PC-3 (cell line): ENCODE data around the gene HOXD10. TPM values are rescaled to one million over a fixed set of nuclear protein-coding genes. Genes with fewer than 3 reads are reported as not detected.

Experiments used
- ATAC-seq: fragments of 200-7000 bp; cut with Tn5 transposase; 2 replicates; pipeline ENCODE4 v1.9.1; 2020; ENCODE audit warnings: mild to moderate bottlenecking, moderate library complexity
- BruUV-seq: library from RNA; stranded (reverse); fragments of 400-500 nt; replicated peaks from 2 replicates; lab custom pipeline; 2021; lab: Mats Ljungman, UMichigan
- CTCF ChIA-PET: fragments of 300-600 bp; sonication (Branson Sonifier 250); formaldehyde crosslinking; loops from one replicate; lab custom pipeline; 2022; ENCODE audit warnings: antibody characterized with exemption; lab: Charles Lee
- POLR2A ChIA-PET: fragments of 300-600 bp; sonication (Branson Sonifier 250); formaldehyde crosslinking; loops from one replicate; lab custom pipeline; 2022; ENCODE audit warnings: antibody characterized with exemption; ENCODE audit not compliant: unreplicated experiment; lab: Charles Lee
- DNase-seq: peaks from one replicate; pipeline ENCODE4 v3.0.0-alpha.2; 2015
- H2AFZ ChIP-seq: fragments of 300-600 bp; sonication (generic); 2 replicates; pipeline ENCODE4 v1.6.0; 2016; ENCODE audit warnings: antibody characterized with exemption, low read length
- H3F3A ChIP-seq: fragments of 300-600 bp; sonication (generic); one replicate; pipeline ENCODE4 v1.6.0; 2017; ENCODE audit warnings: antibody characterized with exemption, low read length, control low read depth, mild to moderate bottlenecking; ENCODE audit not compliant: unreplicated experiment
- H3K27ac ChIP-seq: fragments of 300-600 bp; sonication (generic); 2 replicates; pipeline ENCODE4 v1.5.1; 2016; ENCODE audit warnings: mild to moderate bottlenecking, low read length
- H3K27me3 ChIP-seq: fragments of 300-600 bp; sonication (generic); 2 replicates; pipeline ENCODE4 v1.6.1; 2016; ENCODE audit warnings: low read length, mixed read lengths
- H3K36me3 ChIP-seq: fragments of 300-600 bp; sonication (generic); 2 replicates; pipeline ENCODE4 v1.6.1; 2016; ENCODE audit warnings: low read depth, mixed run types, low read length, mixed read lengths
- H3K4me1 ChIP-seq: fragments of 300-600 bp; sonication (generic); 2 replicates; pipeline ENCODE4 v1.5.1; 2016; ENCODE audit warnings: low read length; ENCODE audit not compliant: insufficient read depth
- H3K4me2 ChIP-seq: fragments of 300-600 bp; sonication (generic); 2 replicates; pipeline ENCODE4 v1.6.0; 2016; ENCODE audit warnings: low read length
- H3K4me3 ChIP-seq: fragments of 300-600 bp; sonication (generic); 2 replicates; pipeline ENCODE4 v1.5.1; 2016; ENCODE audit warnings: mild to moderate bottlenecking, low read length, mixed read lengths
- H3K79me2 ChIP-seq: fragments of 300-600 bp; sonication (generic); 2 replicates; pipeline ENCODE4 v1.6.1; 2017; ENCODE audit warnings: low read length, mixed read lengths
- H3K9ac ChIP-seq: fragments of 300-600 bp; sonication (generic); 2 replicates; pipeline ENCODE4 v1.6.0; 2016; ENCODE audit warnings: mild to moderate bottlenecking, low read length
- H3K9me2 ChIP-seq: fragments of 300-600 bp; sonication (generic); replicated peaks from 2 replicates; pipeline ENCODE4 v1.6.1; 2016; ENCODE audit warnings: mixed run types, low read length, mixed read lengths
- H3K9me3 ChIP-seq: fragments of 300-600 bp; sonication (generic); 2 replicates; pipeline ENCODE4 v1.6.1; 2016; ENCODE audit warnings: low read length, mixed read lengths
- H4K20me1 ChIP-seq: fragments of 300-600 bp; sonication (generic); 2 replicates; pipeline ENCODE4 v1.6.1; 2016; ENCODE audit warnings: low read length, mixed read lengths
- CTCF ChIP-seq: fragments of 300-600 bp; sonication (generic); conservative IDR thresholded peaks from 2 replicates; pipeline ENCODE4 v1.5.1; 2017; ENCODE audit warnings: antibody characterized with exemption, low read depth, mild to moderate bottlenecking, low read length
- EZH2 ChIP-seq: fragments of 300-600 bp; sonication (generic); IDR thresholded peaks from one replicate; pipeline ENCODE4 v1.6.1; 2017; ENCODE audit warnings: antibody characterized with exemption, mild to moderate bottlenecking, low read length; ENCODE audit not compliant: unreplicated experiment
- EZH2phosphoT487 ChIP-seq: fragments of 300-600 bp; sonication (generic); IDR thresholded peaks from 2 replicates; pipeline ENCODE4 v1.6.1; 2018; ENCODE audit warnings: mild to moderate bottlenecking, antibody characterized with exemption, low read length, borderline replicate concordance
- intact Hi-C: fragments of 100-400 bp; cut with micrococcal nuclease; formaldehyde crosslinking; loops from 2 replicates; pipeline ENCODE4 v1.9.0; 2023
- total RNA-seq: library from RNA; depleted of rRNA; stranded (reverse); fragments of >200 nt; gene quantifications from 2 replicates; pipeline ENCODE4 v1.2.3, GENCODE V29; 2014

HOXD10 gene
- total RNA-seq, 1 experiment from 2014 or later = not detected

GRCh38 chr2:176118601-176119339 lies 2.2 kb downstream of the HOXD10 start:
- ATAC-seq (peak; percentile 31; the same call in 1 of the 2 replicates), DNase-seq (peak; percentile 54)
- intact Hi-C loops = no loop called here
- Histone ChIP-seq H3K27me3 (peaks cover 11% of the 10 kb centered on the region; the same call in 1 of the 2 replicates), H3K36me3 (no peaks in the 10 kb centered on the region), H3K4me2 (peak overlapping the region; percentile 56; the same call in 1 of the 2 replicates), H3K79me2 (no peaks in the 10 kb centered on the region), H3K27ac (no peak overlapping the region), H3K4me1 (no peaks in the 10 kb centered on the region), H2AFZ (no peak overlapping the region), H3K4me3 (no peak overlapping the region), H3K9ac (no peak overlapping the region), H3K9me2 (no peaks in the 10 kb centered on the region), H3K9me3 (no peaks in the 10 kb centered on the region), H4K20me1 (no peaks in the 10 kb centered on the region), H3F3A (no peaks in the 10 kb centered on the region)
- ChIA-PET CTCF (no interaction called here), POLR2A (no interaction called here)
- no TSS peak for BruUV-seq
- TF ChIP-seq EZH2 = no peak
- no peak for TF ChIP-seq EZH2phosphoT487
- TF ChIP-seq CTCF = peak; percentile 78

- no peaks in the 10 kb centered on the region for H3K9me2 ChIP-seq
- ATAC-seq = no peak
- no peak for DNase-seq
- no peaks in the 10 kb centered on the region for H3K36me3 ChIP-seq
- no peak overlapping the region for H3K4me2 ChIP-seq
- no peak overlapping the region for H2AFZ ChIP-seq
- H3K79me2 ChIP-seq = no peaks in the 10 kb centered on the region
- intact Hi-C loops = no loop called here
- CTCF ChIA-PET = interaction anchor here (0.5 to 0.6 kb wide), 2 partner anchors 11 to 813 kb away, joined by 3 to 7 read pairs; no protein-coding TSS in a partner anchor
- H3K27me3 ChIP-seq = no peaks in the 10 kb centered on the region
- no peak overlapping the region for H3K9ac ChIP-seq
- H3K4me3 ChIP-seq = no peak overlapping the region
- TF ChIP-seq EZH2phosphoT487 = no peak
- TF ChIP-seq CTCF = no peak
- TF ChIP-seq EZH2 = no peak
- H3K4me1 ChIP-seq = no peaks in the 10 kb centered on the region
- no peaks in the 10 kb centered on the region for H3F3A ChIP-seq
- BruUV-seq = no TSS peak
- POLR2A ChIA-PET = no interaction called here
- no peak overlapping the region for H3K27ac ChIP-seq
- no peaks in the 10 kb centered on the region for H4K20me1 ChIP-seq
- H3K9me3 ChIP-seq = no peaks in the 10 kb centered on the region
Observed at GRCh38 chr2:176120364-176121189, 4.0 kb downstream of the HOXD10 start.
